Endodermal cell (in vitro differentiated cells): ENCODE measurements around the gene BZW2. TPM values are rescaled to one million over a fixed set of nuclear protein-coding genes. Genes with fewer than 3 reads are reported as not detected.

ENCODE experiments used
- DNase-seq: peaks from one replicate; pipeline ENCODE4 v3.0.0-alpha.2; 2017
- H3K27ac ChIP-seq: 2 replicates; pipeline ENCODE4 v1.5.1; 2013; ENCODE audit warnings: mild to moderate bottlenecking, low read depth, low read length, moderate library complexity
- H3K27me3 ChIP-seq: 2 replicates; pipeline ENCODE4 v1.6.1; 2013; ENCODE audit warnings: mild to moderate bottlenecking, low read length, moderate library complexity; ENCODE audit not compliant: insufficient read depth, control insufficient read depth, poor library complexity, severe bottlenecking
- H3K36me3 ChIP-seq: 2 replicates; pipeline ENCODE4 v1.7.0; 2013; ENCODE audit warnings: mild to moderate bottlenecking, low read length, moderate library complexity; ENCODE audit not compliant: control insufficient read depth, insufficient read depth
- H3K4me1 ChIP-seq: one replicate; pipeline ENCODE4 v1.7.0; 2013; ENCODE audit warnings: low read length; ENCODE audit not compliant: control insufficient read depth, insufficient read depth
- H3K4me3 ChIP-seq: 2 replicates; pipeline ENCODE4 v1.5.1; 2013; ENCODE audit warnings: mild to moderate bottlenecking, low read length, moderate library complexity
- H3K9ac ChIP-seq: 2 replicates; pipeline ENCODE4 v1.6.1; 2013; ENCODE audit warnings: mild to moderate bottlenecking, low read length, moderate library complexity; ENCODE audit not compliant: poor library complexity, severe bottlenecking; ENCODE audit errors: extremely low read depth
- H3K9me3 ChIP-seq: 2 replicates; pipeline ENCODE4 v1.6.1; 2013; ENCODE audit warnings: mild to moderate bottlenecking, low read length, moderate library complexity; ENCODE audit not compliant: control insufficient read depth
- H3K27ac Mint-ChIP-seq: 2 replicates; pipeline ENCODE4 v1.8.0; 2020; ENCODE audit warnings: mixed read lengths
- H3K27me3 Mint-ChIP-seq: 2 replicates; pipeline ENCODE4 v1.8.0; 2021; ENCODE audit warnings: mild to moderate bottlenecking, mixed read lengths; ENCODE audit not compliant: insufficient read depth
- H3K36me3 Mint-ChIP-seq: 2 replicates; pipeline ENCODE4 v1.8.0; 2020; ENCODE audit warnings: low read depth, mixed read lengths
- H3K4me1 Mint-ChIP-seq: 2 replicates; pipeline ENCODE4 v1.8.0; 2020; ENCODE audit warnings: mixed read lengths
- H3K4me3 Mint-ChIP-seq: 2 replicates; pipeline ENCODE4 v1.8.0; 2020; ENCODE audit warnings: mild to moderate bottlenecking, moderate library complexity, mixed read lengths
- H3K9me3 Mint-ChIP-seq: 2 replicates; pipeline ENCODE4 v1.8.0; 2020; ENCODE audit warnings: mild to moderate bottlenecking, mixed read lengths
- CTCF ChIP-seq: fragments of 200-600 bp; sonication (generic); conservative IDR thresholded peaks from 2 replicates; pipeline ENCODE4 v1.5.0; 2021; ENCODE audit warnings: antibody characterized with exemption, mild to moderate bottlenecking
- WGBS, 2 experiments: methylation state at CpG; one replicate each; pipeline versions ENCODE4 v1.1.5 to v1.1.7; 2013; ENCODE audit warnings: missing lambda C conversion rate in 2 of 2, mixed read lengths in 1 of 2; ENCODE audit not compliant: insufficient coverage in 1 of 2, insufficient read length in 1 of 2; 5-methylcytosine and 5-hydroxymethylcytosine counted together
- total RNA-seq, 2 donors: library from RNA; stranded (reverse); fragmentation: NEBNext Ultra II Directional in 1 of 2; extraction: Animal tissue kit (Norgen Biotek cat#: 25700) in 1 of 2; gene quantifications; 2 replicates in 1 of 2; 3 replicates in 1 of 2; pipeline ENCODE4 v1.2.1, GENCODE V29; 2021

The BZW2 gene
- total RNA-seq, 2 donors from 2014 or later = 75.1 to 87.7 TPM

DNA sequence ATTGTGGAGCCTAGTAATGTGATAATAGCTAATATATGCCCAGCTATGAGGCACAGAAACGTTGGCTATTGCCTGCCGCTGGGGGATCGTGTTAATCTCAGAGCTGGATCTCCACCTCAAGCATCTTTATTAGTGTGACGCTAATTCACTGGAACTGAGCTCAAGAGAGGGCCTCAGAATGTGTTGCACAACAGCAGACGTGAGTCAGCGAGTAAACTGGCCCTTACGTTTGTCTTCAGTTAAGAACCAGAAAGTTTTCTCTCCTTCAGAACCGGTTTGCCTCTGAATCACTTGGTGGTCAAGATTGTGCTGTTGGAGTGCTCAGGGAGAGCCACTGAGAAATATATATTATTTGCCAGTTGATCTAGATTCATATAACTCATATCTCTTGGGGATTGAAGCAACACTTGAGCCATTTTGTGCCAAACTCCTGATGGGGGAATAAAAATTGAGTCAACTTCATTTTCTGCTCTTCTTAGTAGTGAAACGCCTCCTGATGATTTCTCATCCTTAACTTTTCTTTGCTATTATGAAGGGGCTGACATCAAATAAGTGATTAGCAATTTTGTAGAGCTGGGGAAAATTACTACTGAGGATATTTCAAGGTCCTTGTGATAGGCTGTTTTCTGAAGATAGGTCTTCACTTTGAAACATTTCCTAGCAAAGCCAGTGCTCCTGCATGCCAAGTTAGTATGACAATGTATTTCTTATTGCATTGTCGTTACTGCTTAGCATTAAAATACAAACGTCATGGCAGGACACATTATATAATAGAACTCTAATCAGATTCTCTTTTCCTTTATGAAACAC is 22.3 kb downstream of the BZW2 start:
- Mint-ChIP-seq H3K4me1 (no peaks in the 10 kb centered on the region), H3K27me3 (no peaks in the 10 kb centered on the region), H3K27ac (peak overlapping the region; percentile 82), H3K9me3 (no peaks in the 10 kb centered on the region), H3K4me3 (no peak overlapping the region), H3K36me3 (peaks cover 59% of the 10 kb centered on the region)
- peaks cover 55% of the 10 kb centered on the region for H3K36me3 ChIP-seq
- no peaks in the 10 kb centered on the region for H3K27me3 ChIP-seq
- DNase-seq = no peak
- 89 to 92% methylated on average over 8 to 11 of the region's 11 CpGs for WGBS, 2 experiments
- no peak for TF ChIP-seq CTCF
- H3K4me3 ChIP-seq = no peak overlapping the region
- no peaks in the 10 kb centered on the region for H3K4me1 ChIP-seq
- peaks cover 4% of the 10 kb centered on the region for H3K9me3 ChIP-seq
- H3K9ac ChIP-seq = no peak overlapping the region
- H3K27ac ChIP-seq = no peak overlapping the region

DNA sequence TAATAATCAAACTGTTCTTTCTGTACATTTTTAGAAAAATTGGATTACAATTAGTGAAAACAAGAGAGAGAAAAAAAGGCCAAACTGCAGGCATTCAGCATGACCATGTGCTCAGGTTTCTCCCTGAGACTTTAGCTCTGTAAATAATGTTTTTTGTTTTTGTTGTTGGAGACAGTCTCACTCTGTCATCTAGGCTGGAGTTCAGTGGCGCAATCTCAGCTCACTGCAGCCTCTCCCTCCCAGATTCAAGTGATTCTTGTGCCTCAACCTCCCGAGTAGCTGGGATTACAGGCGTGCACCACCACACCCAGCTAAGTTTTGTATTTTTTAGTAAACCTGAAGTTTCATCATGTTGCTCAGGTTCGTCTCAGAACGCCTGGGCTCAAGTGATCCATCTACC is 23.0 kb downstream of the BZW2 start:
- Histone ChIP-seq H3K36me3 (peaks cover 55% of the 10 kb centered on the region), H3K27me3 (no peaks in the 10 kb centered on the region), H3K4me1 (no peaks in the 10 kb centered on the region), H3K9me3 (peaks cover 4% of the 10 kb centered on the region), H3K9ac (no peak overlapping the region), H3K27ac (no peak overlapping the region), H3K4me3 (no peak overlapping the region)
- H3K9me3 Mint-ChIP-seq = no peaks in the 10 kb centered on the region
- H3K4me1 Mint-ChIP-seq = no peaks in the 10 kb centered on the region
- WGBS, 2 experiments = 94 to 96% methylated on average over 5 of the region's 5 CpGs
- peaks cover 59% of the 10 kb centered on the region for H3K36me3 Mint-ChIP-seq
- H3K4me3 Mint-ChIP-seq = no peak overlapping the region
- H3K27me3 Mint-ChIP-seq = no peaks in the 10 kb centered on the region
- no peak for TF ChIP-seq CTCF
- no peak for DNase-seq
- no peak overlapping the region for H3K27ac Mint-ChIP-seq

GRCh38 chr7:16669581-16669980 is 23.6 kb downstream of the BZW2 start:
- Histone ChIP-seq H3K4me3 (no peak overlapping the region), H3K36me3 (peaks cover 56% of the 10 kb centered on the region), H3K9me3 (peaks cover 4% of the 10 kb centered on the region), H3K4me1 (no peaks in the 10 kb centered on the region), H3K9ac (no peak overlapping the region), H3K27ac (no peak overlapping the region), H3K27me3 (no peaks in the 10 kb centered on the region)
- H3K9me3 Mint-ChIP-seq = no peaks in the 10 kb centered on the region
- TF ChIP-seq CTCF = no peak
- no peaks in the 10 kb centered on the region for H3K4me1 Mint-ChIP-seq
- WGBS, 2 experiments = 94 to 100% methylated on average over 1 to 2 of the region's 2 CpGs
- H3K4me3 Mint-ChIP-seq = no peak overlapping the region
- no peaks in the 10 kb centered on the region for H3K27me3 Mint-ChIP-seq
- no peak for DNase-seq
- peak overlapping the region; percentile 13 for H3K27ac Mint-ChIP-seq
- H3K36me3 Mint-ChIP-seq = peaks cover 55% of the 10 kb centered on the region
